ENCODE results near the gene SOWAHA.

Gene SOWAHA

GRCh38 chr5:132807163-132807838 is 5.8 kb upstream of the SOWAHA start:
- peak; percentile 99 for DNase-seq (ENCODE audit: low spot score)

DNA sequence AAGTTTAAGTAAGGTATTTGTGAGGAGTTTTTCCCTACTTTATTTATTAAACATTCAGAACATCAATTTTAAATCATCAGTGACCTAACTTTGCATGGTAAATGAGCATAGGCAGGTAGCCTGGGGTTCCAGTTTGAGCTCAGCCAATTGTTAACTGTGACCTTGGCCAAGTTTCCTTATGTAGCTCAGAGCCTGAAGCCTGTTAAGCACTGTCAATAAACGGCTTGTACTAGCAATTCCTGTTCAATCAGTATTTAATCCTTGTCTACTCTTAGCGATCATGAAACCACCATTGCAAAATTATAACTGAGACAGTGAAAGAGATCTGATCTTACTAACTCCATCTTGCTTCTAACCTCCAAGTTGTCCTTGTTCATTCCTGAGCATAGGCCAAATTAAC is 4.7 kb upstream of the SOWAHA start:
- DNase-seq (ENCODE audit: low spot score), result no peak

GRCh38 chr5:132808866-132809265 is 4.2 kb upstream of the SOWAHA start:
- DNase-seq (ENCODE audit: low spot score), result no peak

- no peak for DNase-seq (ENCODE audit: low spot score)
Measured at GRCh38 chr5:132810605-132811004, 2.5 kb upstream of the SOWAHA start.

DNA sequence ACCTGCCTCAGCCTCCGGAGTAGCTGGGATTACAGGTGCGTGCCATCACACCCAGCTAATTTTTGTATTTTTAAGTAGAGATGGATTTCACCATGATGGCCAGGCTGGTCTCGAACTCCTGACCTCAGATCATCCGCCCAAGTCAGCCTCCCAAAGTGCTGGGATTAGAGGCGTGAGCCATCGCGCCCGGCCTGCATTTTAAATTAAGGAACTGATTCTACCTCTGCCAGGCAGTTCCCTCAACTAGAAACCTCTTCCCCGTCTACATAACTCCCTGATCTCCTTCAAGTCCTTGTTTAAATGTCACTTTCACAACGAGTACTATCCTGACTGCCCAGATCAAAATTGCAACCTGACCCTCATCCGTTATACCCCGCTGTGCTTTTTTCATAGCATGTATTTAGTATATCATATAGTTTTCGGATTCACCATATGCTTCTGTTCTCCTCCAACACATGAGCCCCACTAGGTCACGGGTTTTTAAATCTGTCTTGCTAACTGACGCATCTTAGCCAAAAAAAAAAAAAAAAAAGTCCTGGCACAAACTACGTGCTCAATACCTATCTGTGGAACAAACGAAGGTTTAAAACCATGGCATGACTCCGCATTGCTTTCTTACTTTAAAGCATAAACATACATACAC is 858 bp upstream of the SOWAHA start:
- no peak for DNase-seq (ENCODE audit: low spot score)

GRCh38 chr5:132813599-132814502 is 749 bp downstream of the SOWAHA start:
- peak; percentile 47 for DNase-seq (ENCODE audit: low spot score)

GRCh38 chr5:132814503-132815294 is 1.6 kb downstream of the SOWAHA start:
- DNase-seq (ENCODE audit: low spot score), result no peak

DNA sequence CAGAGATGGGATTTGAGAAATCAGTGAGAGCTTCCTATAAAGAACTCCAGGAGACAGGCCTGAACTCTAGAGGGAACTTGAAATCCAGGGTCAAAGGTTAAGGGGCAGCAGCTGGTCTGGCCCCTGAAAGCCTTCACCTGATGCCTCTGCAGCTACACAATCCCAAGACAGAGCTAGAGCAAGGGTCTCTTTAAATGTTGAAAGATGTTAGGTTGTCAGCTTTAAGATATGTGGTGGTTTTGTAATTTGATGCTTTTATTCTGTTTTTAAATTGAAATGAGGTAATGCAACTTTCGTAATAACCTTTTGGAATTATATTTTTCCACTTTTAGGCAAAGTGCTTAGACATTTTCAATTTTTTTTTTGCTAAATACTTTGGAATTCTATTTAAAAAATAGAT is 2.4 kb downstream of the SOWAHA start:
- no peak for DNase-seq (ENCODE audit: low spot score)

DNA sequence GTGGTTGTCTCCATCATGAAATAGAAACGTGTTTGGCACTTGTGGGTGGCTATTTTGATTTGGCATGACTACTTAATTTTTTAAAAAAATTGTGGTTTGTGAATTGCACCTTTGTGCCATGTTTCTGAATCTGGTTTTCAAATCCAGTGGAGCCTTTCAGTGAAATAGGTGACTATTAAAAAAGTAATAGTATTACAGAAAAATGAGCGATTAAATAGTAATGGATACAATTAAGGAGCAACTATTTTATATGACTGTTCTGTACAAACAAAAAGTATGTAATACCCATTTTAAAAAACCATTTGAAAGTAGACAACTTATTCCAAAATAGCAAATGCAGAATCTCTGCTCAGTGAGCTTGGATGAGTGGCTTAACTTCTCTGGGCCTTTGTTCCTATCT is 3.0 kb downstream of the SOWAHA start:
- no peak for DNase-seq (ENCODE audit: low spot score)

GRCh38 chr5:132816554-132816953 is 3.5 kb downstream of the SOWAHA start:
- DNase-seq (ENCODE audit: low spot score), result no peak

DNA sequence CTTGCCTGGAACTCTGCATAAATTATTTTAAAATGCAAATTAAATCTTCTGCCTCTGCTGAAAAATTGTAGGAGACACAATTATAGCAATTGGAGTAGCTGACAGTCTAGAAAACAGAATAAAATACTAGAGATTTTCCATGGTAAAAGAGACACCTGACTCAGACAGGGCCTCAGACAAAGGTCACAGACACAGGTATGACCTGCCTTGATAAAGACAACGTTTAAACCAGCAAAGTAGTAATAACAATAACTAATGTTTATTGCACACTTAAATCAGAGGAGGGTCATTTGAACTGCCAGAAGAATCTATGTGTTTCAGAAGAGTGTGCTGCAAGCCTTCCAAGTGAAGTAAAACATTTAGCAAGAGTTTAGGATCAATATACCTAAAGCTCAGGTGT is 3.9 kb downstream of the SOWAHA start:
- DNase-seq (ENCODE audit: low spot score), result no peak

DNA sequence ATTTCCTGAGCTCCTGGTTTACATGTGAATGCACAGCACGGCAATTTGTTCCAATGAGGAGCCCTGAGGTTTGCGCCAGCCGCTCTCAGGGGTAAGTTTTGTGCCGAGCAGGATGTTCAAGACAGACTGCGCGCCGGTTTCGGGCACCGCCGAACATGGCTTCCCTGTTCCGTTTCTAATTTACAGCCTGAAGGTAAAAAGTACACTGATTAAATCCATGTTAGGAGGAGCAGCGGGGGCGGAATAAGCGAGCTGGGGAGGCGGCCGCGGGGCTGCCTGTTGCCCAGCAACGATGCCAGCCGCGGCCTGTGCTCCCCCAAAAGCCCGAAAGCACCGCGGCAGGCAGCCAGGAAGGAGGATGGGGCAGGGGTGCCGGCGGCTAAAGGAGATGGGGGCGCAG is 6.4 kb downstream of the SOWAHA start:
- DNase-seq (ENCODE audit: low spot score), result no peak

DNA sequence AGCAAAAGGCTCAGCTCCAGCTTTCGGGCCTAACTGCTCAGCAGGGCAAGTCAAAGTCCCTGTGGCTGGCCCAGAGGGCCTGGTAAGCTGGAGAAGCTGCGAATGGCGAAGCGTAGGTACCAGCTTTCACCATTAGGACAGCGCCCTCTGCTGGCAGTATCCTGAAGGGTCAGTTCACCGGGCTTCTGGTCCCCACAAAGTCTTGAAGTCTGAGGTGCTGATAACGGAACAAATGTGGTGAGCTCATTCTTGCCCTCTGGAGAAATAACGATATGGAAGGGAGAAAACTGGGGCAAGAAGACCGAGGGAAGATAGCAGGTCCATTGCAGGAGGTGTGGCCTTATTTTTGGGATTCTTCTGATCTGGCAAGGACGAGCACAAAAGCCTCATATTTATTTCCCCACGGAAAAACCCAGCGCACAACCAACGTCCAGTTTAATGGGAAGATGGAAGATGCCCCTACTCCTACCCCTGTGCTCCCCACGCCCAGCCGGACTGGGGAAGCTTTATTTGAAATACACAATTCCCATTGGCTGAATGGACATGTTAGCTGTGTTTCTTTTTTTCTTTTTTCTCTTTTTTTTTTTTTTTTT is 7.2 kb downstream of the SOWAHA start:
- DNase-seq (ENCODE audit: low spot score), result peak; percentile 93

DNA sequence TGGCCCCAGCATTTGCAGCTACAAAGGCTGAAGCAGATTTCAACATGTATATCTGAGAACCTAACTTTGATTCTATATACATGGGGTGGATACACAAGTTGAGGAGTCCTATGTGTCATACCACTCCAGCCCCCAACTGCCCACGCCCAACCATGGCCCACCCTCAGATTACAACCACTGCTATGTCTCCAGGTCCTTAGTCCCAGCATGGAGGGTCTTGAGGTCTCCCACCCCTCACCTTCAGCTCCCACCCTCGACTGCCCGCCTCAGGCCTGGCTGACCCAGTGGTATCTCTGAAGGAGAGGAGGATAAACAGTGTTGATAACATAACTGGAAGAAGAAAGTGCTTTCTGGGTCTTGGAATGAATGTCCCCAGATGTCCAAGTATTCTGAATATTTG is 8.2 kb downstream of the SOWAHA start:
- no peak for DNase-seq (ENCODE audit: low spot score)

DNA sequence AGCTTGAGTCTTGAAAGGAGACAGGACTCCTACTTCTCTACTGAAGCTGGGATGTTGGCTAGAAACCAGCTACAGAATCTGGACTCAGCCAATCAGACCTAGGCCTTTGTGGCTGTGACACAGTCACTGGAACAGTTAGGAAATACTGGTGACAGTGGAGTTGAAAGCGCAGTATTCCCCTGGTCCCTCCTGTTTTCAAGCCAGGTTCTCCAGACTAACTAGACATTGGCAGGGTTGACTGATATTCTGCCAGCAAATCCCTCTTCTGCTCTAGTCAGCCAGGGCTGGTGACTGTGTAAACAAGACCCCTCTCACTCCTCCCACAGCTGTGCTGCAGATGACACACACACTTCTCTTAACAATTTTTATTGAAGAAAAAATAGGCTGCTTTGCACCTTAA is 8.7 kb downstream of the SOWAHA start:
- no peak for DNase-seq (ENCODE audit: low spot score)

DNA sequence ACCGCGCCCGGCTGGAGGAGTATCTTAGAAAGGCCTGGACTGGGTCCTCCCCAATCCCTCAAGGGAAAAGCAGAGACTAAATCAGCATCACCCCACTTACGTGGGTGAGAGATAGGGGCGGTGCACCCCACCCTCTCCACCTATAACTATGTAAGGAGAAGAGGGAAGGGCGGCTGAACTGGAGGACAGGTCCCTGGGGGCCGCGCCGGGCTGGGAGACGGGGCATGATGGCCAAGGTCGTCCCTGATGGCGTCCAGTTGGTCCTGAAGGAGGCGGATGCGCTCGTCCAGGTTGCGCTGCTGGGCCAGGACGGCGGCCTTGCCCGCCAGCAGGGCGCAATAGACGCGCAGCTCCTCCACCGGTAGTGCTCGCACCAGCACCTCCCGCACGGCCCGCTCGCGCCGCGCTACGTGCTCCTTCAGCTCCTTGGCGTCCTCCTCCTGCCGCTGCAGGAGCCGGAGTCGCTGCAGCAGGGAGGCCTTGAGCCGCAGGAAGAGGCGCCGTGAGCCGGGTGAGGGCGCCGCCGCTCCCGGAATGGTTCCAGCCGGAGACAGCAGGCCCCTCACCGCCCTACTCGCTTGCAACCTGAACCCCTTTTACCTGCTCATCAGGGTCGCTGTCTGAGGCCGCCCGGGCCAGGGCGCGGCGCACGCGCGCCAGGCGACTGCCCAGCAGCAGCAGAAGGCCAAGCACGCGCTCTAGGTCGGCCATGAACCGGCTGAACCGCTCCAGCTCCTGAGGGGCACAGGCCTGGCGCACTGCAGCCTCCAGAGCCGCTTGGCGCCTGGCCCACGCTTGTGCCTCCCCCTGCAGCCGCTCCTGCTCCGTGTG is 9.8 kb downstream of the SOWAHA start:
- DNase-seq (ENCODE audit: low spot score), result no peak

DNA sequence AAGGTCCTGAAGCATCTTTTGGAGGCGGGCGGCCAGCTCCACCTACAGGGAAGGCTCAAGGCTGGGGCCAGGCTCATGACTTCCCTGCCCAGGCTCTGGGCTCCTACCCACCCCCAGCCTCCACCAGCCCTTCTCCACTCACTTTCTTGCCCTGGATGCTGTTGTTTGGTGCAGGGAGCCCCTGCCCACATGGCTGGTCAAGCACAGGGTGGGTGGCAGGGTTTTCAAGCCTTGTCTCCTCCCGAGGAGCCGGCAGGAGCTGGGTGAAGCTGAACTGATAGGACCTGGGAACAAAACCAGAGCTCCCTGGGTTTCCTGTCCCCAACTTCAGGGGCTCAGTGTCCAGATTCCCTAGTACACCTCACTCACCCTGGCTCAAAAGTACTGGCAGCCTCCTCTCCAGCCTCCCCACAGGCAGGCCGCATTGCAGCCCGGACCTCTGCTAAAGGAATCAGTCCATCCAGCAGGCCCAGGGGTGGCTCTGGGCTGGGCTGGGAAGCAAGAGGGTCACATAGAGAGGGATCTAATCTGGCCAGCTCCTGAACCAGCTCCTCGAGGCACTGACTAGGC is 10.5 kb downstream of the SOWAHA start:
- DNase-seq (ENCODE audit: low spot score), result no peak

DNA sequence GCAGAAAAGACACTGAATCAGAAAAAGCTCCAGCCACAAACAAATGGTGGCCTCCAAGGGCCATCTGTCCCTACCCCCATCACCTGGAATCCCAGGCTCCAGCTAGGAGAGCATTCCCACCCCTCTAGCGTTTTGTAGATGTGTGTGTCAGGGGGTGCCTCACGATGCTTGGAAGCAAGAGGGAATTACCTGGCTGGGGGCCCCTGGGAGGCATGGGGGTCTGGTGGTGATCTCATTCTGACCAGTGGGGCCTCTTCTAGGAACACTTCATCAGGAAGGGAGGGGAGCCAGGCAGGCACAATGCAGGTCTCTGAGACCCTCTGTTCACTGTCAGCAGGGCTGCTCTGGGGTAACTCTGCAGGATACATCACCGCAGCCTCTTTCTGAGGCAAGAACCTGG is 11.3 kb downstream of the SOWAHA start:
- no peak for DNase-seq (ENCODE audit: low spot score)

DNA sequence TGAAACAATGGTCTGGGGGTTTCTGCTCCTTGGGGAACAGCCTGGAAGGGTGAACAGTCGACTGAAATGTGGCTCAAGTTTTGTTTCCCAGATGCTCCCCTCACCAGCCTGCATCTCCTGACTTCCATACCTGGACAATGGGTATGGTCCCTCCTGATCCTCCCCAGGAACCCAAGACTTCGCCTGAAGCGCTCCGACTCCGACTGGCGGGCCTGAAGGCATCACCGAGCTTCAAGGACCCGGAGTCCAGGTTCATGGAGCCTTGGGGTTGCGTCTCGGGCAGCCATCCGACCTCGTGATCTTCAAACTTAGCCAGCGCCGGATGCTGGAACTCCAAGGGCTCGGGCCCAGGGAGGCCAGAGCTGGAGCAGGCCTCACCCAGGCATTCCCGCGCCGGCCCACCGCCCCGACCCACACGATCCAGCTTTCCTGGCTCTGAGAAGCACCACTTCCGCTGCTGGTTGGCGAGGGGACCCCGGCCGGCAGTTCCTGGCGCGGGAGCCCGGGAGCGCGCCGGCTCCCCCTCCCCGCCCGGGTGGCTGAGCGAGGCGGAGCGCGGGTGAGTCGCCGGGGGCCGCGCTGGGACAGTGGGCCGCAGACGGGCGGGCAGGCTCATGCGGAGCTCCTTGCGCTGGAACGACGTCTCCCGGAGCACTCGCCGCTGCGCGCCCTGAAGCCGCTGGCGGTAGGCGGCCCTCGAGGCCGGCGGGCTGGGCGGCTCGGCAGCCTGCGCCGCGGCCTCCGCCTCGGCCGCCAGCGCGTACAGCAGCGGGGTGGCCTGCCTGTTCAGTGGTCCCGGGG is 12.1 kb downstream of the SOWAHA start:
- no peak for DNase-seq (ENCODE audit: low spot score)

Data from SW480 (cell line).